Uterus (tissue), 4 donors: ENCODE results near the gene SNTB2. TPM values are rescaled to one million over a fixed set of nuclear protein-coding genes. Genes with fewer than 3 reads are reported as not detected.
A peak's percentile ranks its signal among the peaks of the same experiment; 100 is the strongest.

Source experiments
- DNase-seq, 2 donors: peaks; one replicate each; pipeline ENCODE4 v3.0.0-alpha.2; 2019 to 2020
- H3K27ac ChIP-seq, 2 donors: fragments of 200-600 bp; sonication (generic); 1 replicate in 1 of 2; 2 replicates in 1 of 2; pipeline ENCODE4 v1.5.1; 2016 to 2018
- H3K27me3 ChIP-seq, 2 donors: fragments of 200-600 bp; sonication (generic); one replicate each; pipeline ENCODE4 v1.5.1; 2018 to 2019; ENCODE audit warnings: control low read depth in 1 of 2
- H3K36me3 ChIP-seq, 2 donors: fragments of 200-600 bp; sonication (generic); one replicate each; pipeline ENCODE4 v1.5.1; 2019; ENCODE audit warnings: control low read depth in 1 of 2
- H3K4me1 ChIP-seq, 2 donors: fragments of 200-600 bp; sonication (generic); one replicate each; pipeline ENCODE4 v1.5.1; 2018 to 2019; ENCODE audit warnings: control low read depth in 1 of 2
- H3K4me3 ChIP-seq, 2 donors: fragments of 200-600 bp; sonication (generic); 1 replicate in 1 of 2; 2 replicates in 1 of 2; pipeline ENCODE4 v1.5.1; 2018 to 2019; ENCODE audit warnings: mild to moderate bottlenecking in 1 of 2
- H3K9me3 ChIP-seq, 2 donors: fragments of 200-600 bp; sonication (generic); one replicate each; pipeline ENCODE4 v1.5.1; 2019; ENCODE audit warnings: control low read depth in 1 of 2
- CTCF ChIP-seq, 4 experiments: fragments of 200-600 bp in 2 of 4; fragments of 450-650 bp in 2 of 4; sonication (generic) in 2 of 4; IDR thresholded peaks; one replicate each; pipeline ENCODE4 v1.5.1; 2016 to 2019; ENCODE audit warnings: antibody characterized with exemption in 4 of 4, mild to moderate bottlenecking in 2 of 4, moderate library complexity in 1 of 4
- POLR2A ChIP-seq, 2 donors: fragments of 450-650 bp; IDR thresholded peaks; one replicate each; pipeline ENCODE4 v1.6.1; 2016; ENCODE audit warnings: antibody characterized with exemption in 2 of 2, mild to moderate bottlenecking in 1 of 2, moderate library complexity in 1 of 2
- intact Hi-C: fragments of 100-400 bp; cut with DNase I; formaldehyde crosslinking; loops from one replicate; pipeline ENCODE4 v1.15.1; 2023; ENCODE audit warnings: low total_unique reads
- total RNA-seq, 4 donors: library from RNA; depleted of rRNA in 3 of 4; stranded (reverse); fragments of >200 nt in 3 of 4; gene quantifications; one replicate each; pipeline versions ENCODE4 v1.1.0 to v1.2.4, GENCODE V29; 2014 to 2023
- donor health status: DM: yes; HTN: yes; CAD: no.

Gene SNTB2
- total RNA-seq, 4 donors from 2014 or later, result 28.2 to 88.0 (median 59.5) TPM

DNA sequence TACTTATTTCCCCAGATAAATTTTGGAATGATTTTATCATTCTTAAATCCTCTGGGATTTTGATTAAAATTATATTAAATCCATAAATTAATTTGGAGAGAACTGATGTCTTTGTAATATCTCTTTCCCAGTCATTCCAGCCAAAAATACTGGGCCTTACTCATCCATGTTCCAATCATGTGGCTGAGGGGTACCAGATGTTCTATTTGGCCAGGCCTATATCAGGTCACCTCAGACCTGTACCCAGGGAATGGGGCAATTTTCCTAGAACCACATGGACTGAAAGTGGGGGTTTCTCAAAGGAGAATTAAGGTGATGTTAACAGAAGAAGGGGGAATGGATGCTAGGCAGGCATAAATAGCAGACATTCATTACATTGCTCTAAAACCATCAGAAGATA, 7.5 kb downstream of the SNTB2 start:
- intact Hi-C loops, result no loop called here
- no peak for DNase-seq
- no peak for TF ChIP-seq CTCF (IDR thresholded peaks at IDR 0.05)
- no peak for TF ChIP-seq POLR2A (IDR thresholded peaks at IDR 0.05)
- H3K36me3 ChIP-seq, result no peaks in the 10 kb centered on the region
- no peaks in the 10 kb centered on the region for H3K9me3 ChIP-seq
- H3K4me3 ChIP-seq, result no peak overlapping the region
- peaks cover 4 to 5% of the 10 kb centered on the region in 2 donors for H3K4me1 ChIP-seq
- no peak overlapping the region for H3K27ac ChIP-seq
- H3K27me3 ChIP-seq, result no peaks in the 10 kb centered on the region

DNA sequence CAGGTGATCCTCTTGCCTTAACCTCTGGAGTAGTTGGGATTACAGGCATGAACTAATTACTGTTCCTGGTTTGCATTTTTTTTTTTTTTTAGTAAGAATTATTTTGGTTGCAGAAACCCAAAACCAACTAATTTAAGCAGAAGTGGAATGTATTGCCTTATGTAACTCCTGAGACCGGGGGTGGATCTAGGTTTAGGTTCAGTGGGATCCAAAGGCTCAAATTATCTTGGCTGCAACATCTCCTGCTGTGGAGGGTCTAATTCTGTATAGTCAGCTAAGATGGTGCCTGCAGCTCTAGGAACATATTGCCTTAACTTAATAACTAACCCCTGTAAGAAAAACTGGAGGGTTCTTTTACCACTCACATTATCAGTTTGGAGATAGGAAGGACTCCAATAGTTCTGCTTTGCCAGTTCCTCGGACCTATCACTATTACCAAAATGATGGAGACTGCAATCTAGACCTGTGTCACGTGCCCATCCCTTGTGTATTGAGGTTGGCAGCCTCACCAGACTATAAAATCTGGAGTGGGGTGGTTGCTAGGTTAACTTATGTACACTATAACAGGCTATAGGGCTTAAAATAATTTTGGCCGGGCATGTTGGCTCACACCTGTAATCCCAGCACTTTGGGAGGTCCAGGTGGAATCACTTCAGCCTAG, 8.5 kb downstream of the SNTB2 start:
- H3K4me3 ChIP-seq, result no peak overlapping the region
- TF ChIP-seq CTCF (IDR thresholded peaks at IDR 0.05) (no peak), POLR2A (IDR thresholded peaks at IDR 0.05) (no peak)
- no peaks in the 10 kb centered on the region for H3K36me3 ChIP-seq
- intact Hi-C loops, result no loop called here
- H3K27ac ChIP-seq, result peak overlapping the region; percentile 6 to 22
- H3K9me3 ChIP-seq, result no peaks in the 10 kb centered on the region
- H3K4me1 ChIP-seq, result peaks cover 4% of the 10 kb centered on the region in 2 donors
- DNase-seq, result no peak
- no peaks in the 10 kb centered on the region for H3K27me3 ChIP-seq

DNA sequence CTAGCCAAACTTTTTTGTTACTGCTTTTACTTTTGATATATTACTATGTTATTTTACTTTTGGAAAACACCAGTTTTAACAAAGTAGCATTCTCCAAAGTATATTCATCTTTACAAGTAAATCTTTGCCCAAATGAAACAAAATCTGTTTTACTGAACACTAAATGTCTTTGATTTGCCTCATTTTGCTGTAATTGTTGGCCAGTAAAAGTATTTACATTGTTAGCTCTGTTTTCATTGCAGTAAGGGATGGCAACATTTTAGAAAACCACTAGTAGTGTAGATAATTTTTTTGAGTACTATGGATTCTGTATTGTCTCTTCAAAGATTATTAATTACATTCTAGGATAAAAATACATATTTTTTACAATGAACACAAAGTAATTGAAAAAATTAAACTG, 10.6 kb downstream of the SNTB2 start:
- H3K4me1 ChIP-seq, result peaks cover 0 to 4% of the 10 kb centered on the region in 2 donors
- intact Hi-C loops, result no loop called here
- H3K27me3 ChIP-seq, result no peaks in the 10 kb centered on the region
- peak overlapping the region; percentile 65 to 72 for H3K27ac ChIP-seq
- no peaks in the 10 kb centered on the region for H3K9me3 ChIP-seq
- no peaks in the 10 kb centered on the region for H3K36me3 ChIP-seq
- TF ChIP-seq CTCF (IDR thresholded peaks at IDR 0.05), result no peak
- no peak for TF ChIP-seq POLR2A (IDR thresholded peaks at IDR 0.05)
- no peak for DNase-seq
- H3K4me3 ChIP-seq, result no peak overlapping the region

- no peaks in the 10 kb centered on the region for H3K4me1 ChIP-seq
- DNase-seq, result peak; percentile 74 to 89
- TF ChIP-seq POLR2A (IDR thresholded peaks at IDR 0.05) (no peak), CTCF (IDR thresholded peaks at IDR 0.05) (no peak)
- intact Hi-C loops, result no loop called here
- H3K9me3 ChIP-seq, result no peaks in the 10 kb centered on the region
- H3K36me3 ChIP-seq, result no peaks in the 10 kb centered on the region
- no peak overlapping the region for H3K4me3 ChIP-seq
- H3K27me3 ChIP-seq, result no peaks in the 10 kb centered on the region
- H3K27ac ChIP-seq, result peak overlapping the region; percentile 65 to 72
Measured at GRCh38 chr16:69199382-69199781, 12.4 kb downstream of the SNTB2 start.

DNA sequence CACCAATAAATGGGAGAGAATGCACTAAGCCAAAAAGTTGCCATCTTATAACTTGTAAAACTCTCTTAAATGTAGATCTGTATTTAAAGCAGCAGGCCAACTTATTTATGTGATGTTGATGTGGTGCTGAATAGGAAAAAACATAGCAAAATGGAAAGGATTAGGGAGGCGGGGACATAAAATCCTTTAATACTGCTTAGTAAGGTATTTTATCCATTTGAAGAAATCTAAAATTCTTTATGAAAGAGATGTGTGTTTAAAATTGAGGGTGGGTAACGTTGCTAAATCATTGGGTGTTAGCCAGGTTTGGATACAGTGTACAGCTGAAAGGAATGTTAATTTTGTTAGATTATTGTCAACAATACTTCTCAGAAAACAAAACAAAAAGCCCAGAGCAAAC, 14.3 kb downstream of the SNTB2 start:
- Histone ChIP-seq H3K9me3 (no peaks in the 10 kb centered on the region), H3K4me3 (no peak overlapping the region), H3K4me1 (no peaks in the 10 kb centered on the region), H3K27ac (peak overlapping the region; percentile 65 to 68), H3K36me3 (no peaks in the 10 kb centered on the region), H3K27me3 (no peaks in the 10 kb centered on the region)
- DNase-seq, result no peak
- intact Hi-C loops, result no loop called here
- TF ChIP-seq CTCF (IDR thresholded peaks at IDR 0.05) (no peak), POLR2A (IDR thresholded peaks at IDR 0.05) (no peak)
